GM10248 (cell line): ENCODE results near the gene METTL8.

Experiments
- CTCF ChIA-PET: fragments of 300-600 bp; sonication (Branson Sonifier 250); formaldehyde crosslinking; extraction: SDS; loops from one replicate; lab custom pipeline; 2021; ENCODE audit warnings: antibody characterized with exemption; lab: Yijun Ruan, JAX
- POLR2A ChIA-PET: fragments of 350-650 bp; sonication (Branson Sonifier 250); formaldehyde crosslinking; extraction: SDS; loops from one replicate; lab custom pipeline; 2020; ENCODE audit warnings: antibody characterized with exemption; lab: Yijun Ruan, JAX
- DNase-seq: peaks from one replicate; pipeline ENCODE4 v3.0.0; 2012; ENCODE audit errors: extremely low spot score
- CTCF ChIP-seq: IDR thresholded peaks from 2 replicates; pipeline ENCODE4 v1.5.1; 2012; ENCODE audit warnings: mild to moderate bottlenecking, low read depth; ENCODE audit errors: extremely low read depth, missing control alignments, control extremely low read depth

The METTL8 gene

GRCh38 chr2:171271971-171272436 is 161.8 kb downstream of the METTL8 start:
- ChIA-PET CTCF (interaction anchor here (0.9 to 1.9 kb wide), 5 partner anchors 12 to 144 kb away, joined by 3 to 5 read pairs (median 3); no protein-coding TSS in a partner anchor), POLR2A (interaction anchor here (0.6 kb wide), 1 partner anchor 308 kb away, joined by 6 read pairs; no protein-coding TSS in a partner anchor)

GRCh38 chr2:171271386-171271785 is 162.4 kb downstream of the METTL8 start:
- no peak for DNase-seq
- CTCF ChIA-PET = interaction anchor here (0.9 to 1.5 kb wide), 4 partner anchors 13 to 145 kb away, joined by 3 to 4 read pairs (median 3); no protein-coding TSS in a partner anchor
- POLR2A ChIA-PET = interaction anchor here (0.6 kb wide), 1 partner anchor 307 kb away, joined by 6 read pairs; no protein-coding TSS in a partner anchor
- TF ChIP-seq CTCF = no peak

More at GRCh38 chr2:171271971-171272436, 161.8 kb downstream of the METTL8 start:
- TF ChIP-seq CTCF = no peak
- no peak for DNase-seq

- no peak for TF ChIP-seq CTCF
- ChIA-PET CTCF (interaction anchor here (1.5 to 2.9 kb wide), 3 partner anchors 16 to 69 kb away, joined by 3 to 9 read pairs (median 3); no protein-coding TSS in a partner anchor), POLR2A (no interaction called here)
- DNase-seq = no peak
Observed at GRCh38 chr2:171267855-171268629, 165.7 kb downstream of the METTL8 start.
